GM06990 (cell line): Measurements from ENCODE around the gene TTC17.

Experiments
- DNase-seq: peaks from one replicate; pipeline ENCODE4 v3.0.0-alpha.2; 2011; ENCODE audit not compliant: insufficient read length; ENCODE audit errors: extremely low read depth
- H3K27me3 ChIP-seq: replicated peaks from 2 replicates; pipeline ENCODE4 v1.6.0; 2011; ENCODE audit warnings: low read length; ENCODE audit not compliant: control insufficient read depth, insufficient read depth
- H3K36me3 ChIP-seq: 2 replicates; pipeline ENCODE4 v1.5.1; 2011; ENCODE audit warnings: low read length; ENCODE audit not compliant: control insufficient read depth, insufficient read depth
- H3K4me3 ChIP-seq: replicated peaks from 2 replicates; pipeline ENCODE4 v1.5.1; 2011; ENCODE audit warnings: low read depth, mild to moderate bottlenecking, control low read depth, low read length
- TF ChIP-seq, protein P1 (sequence below): IDR thresholded peaks from 2 replicates; pipeline ENCODE4 v1.5.1; 2011; ENCODE audit warnings: low read length, control low read depth, mild to moderate bottlenecking, inconsistent platforms; ENCODE audit not compliant: insufficient read depth, poor library complexity, severe bottlenecking

Gene TTC17

DNA sequence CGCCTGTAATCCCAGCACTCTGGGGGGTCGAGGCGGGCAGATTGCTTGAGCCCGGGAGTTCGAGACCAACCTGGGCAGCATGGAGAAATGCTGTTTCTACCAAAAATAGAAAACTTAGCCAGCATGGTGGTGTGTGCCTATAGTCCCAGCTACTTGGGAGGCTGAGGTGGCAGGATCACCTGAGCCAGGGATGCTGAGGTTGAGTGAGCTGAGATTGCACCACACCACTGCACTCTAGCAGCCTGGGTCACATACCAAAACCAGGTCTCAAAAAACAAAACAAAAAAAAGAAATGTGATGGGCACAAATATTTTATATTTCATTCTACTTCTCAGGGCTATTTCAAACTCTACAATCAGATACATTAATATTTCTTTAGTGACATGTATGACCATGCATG is 25.7 kb downstream of the TTC17 start:
- Histone ChIP-seq H3K27me3 (no peaks in the 10 kb centered on the region), H3K4me3 (no peak overlapping the region), H3K36me3 (peaks cover 3% of the 10 kb centered on the region)
- DNase-seq = no peak
- TF ChIP-seq, protein P1, sequence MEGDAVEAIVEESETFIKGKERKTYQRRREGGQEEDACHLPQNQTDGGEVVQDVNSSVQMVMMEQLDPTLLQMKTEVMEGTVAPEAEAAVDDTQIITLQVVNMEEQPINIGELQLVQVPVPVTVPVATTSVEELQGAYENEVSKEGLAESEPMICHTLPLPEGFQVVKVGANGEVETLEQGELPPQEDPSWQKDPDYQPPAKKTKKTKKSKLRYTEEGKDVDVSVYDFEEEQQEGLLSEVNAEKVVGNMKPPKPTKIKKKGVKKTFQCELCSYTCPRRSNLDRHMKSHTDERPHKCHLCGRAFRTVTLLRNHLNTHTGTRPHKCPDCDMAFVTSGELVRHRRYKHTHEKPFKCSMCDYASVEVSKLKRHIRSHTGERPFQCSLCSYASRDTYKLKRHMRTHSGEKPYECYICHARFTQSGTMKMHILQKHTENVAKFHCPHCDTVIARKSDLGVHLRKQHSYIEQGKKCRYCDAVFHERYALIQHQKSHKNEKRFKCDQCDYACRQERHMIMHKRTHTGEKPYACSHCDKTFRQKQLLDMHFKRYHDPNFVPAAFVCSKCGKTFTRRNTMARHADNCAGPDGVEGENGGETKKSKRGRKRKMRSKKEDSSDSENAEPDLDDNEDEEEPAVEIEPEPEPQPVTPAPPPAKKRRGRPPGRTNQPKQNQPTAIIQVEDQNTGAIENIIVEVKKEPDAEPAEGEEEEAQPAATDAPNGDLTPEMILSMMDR = no peak

DNA sequence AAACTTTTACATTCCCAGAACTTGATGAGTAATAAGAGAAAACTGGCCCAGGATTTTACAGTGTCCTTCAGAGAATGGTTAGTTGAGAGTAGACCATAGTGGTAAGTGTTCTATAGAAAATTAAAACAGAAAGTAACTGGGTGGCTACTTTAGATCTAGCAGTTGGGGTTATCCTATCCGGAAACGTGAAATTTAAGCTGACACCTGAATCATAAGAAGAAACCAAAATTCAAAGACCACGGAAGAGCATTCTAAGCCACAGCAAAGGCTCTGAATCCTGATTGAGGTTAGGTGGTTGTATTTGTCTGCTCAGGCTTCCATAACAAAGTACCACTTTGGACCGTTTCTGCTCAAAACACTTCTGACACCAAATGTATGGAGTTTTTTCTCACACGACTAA is 34.0 kb downstream of the TTC17 start:
- Histone ChIP-seq H3K4me3 (no peak overlapping the region), H3K36me3 (peaks cover 7% of the 10 kb centered on the region), H3K27me3 (no peaks in the 10 kb centered on the region)
- DNase-seq = no peak
- TF ChIP-seq, protein P1 = no peak

DNA sequence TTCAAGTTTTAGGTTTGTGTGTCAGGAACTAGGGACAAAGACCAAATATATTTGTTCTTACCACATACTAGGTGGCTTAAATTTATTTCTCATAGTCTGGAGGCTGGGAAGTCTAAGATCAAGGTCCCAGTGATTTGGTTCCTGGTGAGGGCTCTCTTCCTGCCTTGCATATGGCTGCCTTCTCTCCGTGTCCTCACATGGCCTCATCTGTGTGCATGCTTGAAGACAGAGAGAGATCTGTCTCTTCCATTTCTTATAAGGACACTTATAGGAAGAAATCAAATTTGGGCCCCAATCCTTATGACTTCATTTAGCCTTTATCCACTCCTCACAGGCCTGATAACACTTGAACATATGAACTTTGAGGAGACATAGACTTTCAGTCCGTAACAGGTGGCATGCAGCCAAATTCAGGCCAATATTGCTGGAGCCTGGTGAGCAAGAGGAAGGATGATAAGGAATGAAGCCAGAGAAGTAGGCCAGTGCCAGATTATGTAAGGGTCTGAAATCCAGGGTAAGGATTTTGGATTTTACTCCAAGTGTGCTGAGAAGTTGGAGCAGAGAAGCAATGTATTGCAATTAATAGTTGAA is 35.1 kb downstream of the TTC17 start:
- Histone ChIP-seq H3K36me3 (peaks cover 10% of the 10 kb centered on the region), H3K27me3 (no peaks in the 10 kb centered on the region), H3K4me3 (no peak overlapping the region)
- DNase-seq = no peak
- TF ChIP-seq, protein P1 = no peak

DNA sequence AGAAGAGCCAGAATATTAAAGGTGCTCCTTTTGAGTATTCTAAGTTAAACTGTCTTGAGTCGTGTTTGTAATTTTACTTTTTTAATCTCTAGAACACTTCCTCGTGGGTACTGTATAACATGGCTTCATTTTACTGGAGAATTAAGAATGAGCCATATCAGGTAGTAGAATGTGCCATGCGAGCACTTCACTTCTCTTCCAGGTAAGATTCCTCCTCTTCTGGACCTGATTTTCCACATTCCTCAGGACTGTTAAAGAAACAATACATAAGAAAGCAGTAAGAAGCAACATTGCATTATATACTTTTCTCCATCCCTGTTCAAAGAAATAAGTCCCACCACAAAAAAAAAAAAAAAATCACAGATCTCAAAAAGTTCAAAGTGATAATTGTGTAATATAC is 37.9 kb downstream of the TTC17 start:
- TF ChIP-seq, protein P1 = no peak
- peaks cover 12% of the 10 kb centered on the region for H3K36me3 ChIP-seq

DNA sequence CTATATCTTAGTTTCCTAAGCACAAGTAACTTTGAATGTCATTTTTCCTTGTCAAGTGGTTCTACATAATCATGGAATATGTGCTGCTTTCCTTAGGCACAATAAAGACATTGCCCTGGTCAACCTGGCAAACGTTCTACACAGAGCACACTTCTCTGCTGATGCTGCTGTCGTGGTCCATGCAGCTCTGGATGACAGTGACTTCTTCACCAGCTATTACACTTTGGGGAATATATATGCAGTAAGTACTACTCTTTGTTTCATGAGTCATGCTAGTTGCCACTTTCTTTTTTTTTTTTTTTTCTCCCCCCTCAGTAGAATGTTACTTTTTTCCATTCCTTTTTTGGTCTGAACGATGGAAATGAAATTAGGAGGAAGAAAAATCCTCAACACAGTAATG is 38.5 kb downstream of the TTC17 start:
- Histone ChIP-seq H3K27me3 (no peaks in the 10 kb centered on the region), H3K36me3 (peaks cover 12% of the 10 kb centered on the region)

More for the DNA sequence above, 37.9 kb downstream of the TTC17 start:
- Histone ChIP-seq H3K27me3 (no peaks in the 10 kb centered on the region), H3K4me3 (no peak overlapping the region)
- DNase-seq = no peak

More for the DNA sequence above, 38.5 kb downstream of the TTC17 start:
- no peak overlapping the region for H3K4me3 ChIP-seq
- DNase-seq = no peak
- TF ChIP-seq, protein P1 = no peak
